ENCODE results near the gene DNAJA3. TPM values are rescaled to one million over a fixed set of nuclear protein-coding genes. Genes with fewer than 3 reads are reported as not detected.
A peak's percentile ranks its signal among the peaks of the same experiment; 100 is the strongest.

DNAJA3 gene
- total RNA-seq, 6 experiments from 2014 or later = 36.4 to 110 (median 49.0) TPM

DNA sequence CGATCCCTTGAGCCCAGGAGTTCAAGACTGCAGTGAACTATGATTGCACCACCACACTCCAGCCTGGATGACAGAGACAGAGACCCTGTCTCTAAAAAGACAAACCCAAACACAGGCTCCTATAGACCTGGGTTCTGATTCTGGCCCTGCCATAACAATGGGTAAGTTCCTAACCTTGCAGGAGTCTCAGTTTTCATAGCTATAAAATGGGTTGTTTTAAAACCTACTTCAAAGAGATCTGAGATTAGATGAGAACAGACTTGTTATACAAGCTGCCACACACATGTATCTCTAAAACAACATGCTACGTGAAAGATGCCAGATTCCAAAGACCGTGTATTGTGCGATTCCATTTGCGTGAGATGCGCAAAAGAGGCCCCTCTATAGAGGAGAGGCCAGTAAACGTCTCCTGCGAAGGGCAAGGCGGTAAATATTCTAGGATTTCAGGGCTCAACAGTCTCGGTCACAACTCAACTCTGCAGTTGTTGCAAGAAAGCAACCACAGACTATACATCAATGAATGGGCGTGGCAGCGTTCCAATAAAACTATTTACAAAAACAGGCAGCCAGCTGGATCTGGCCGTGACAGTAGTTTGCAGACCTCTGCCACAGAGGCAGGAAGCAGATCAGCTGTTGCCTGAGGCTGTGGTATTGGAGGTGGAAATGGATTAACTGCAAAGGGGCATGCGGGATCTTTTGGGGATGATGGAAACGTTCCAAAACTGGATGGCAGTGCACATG is 15.2 kb upstream of the DNAJA3 start:
- Histone ChIP-seq H3K4me1 (no peaks in the 10 kb centered on the region), H3K4me3 (no peak overlapping the region), H3K36me3 (peaks cover 0 to 19% (median 0%) of the 10 kb centered on the region in 4 donors), H3K27ac (no peak overlapping the region), H3K27me3 (no peaks in the 10 kb centered on the region), H3K9me3 (no peaks in the 10 kb centered on the region)
- ATAC-seq (peak; percentile 18 to 31 (median 30)), DNase-seq (no peak)
- WGBS (ENCODE audit: insufficient coverage, low coverage, low lambda C conversion rate, missing lambda C conversion rate) = 65% methylated on average over 15 of the region's 15 CpGs
- intact Hi-C loops (cut with DNase I) = no loop called here
- TF ChIP-seq POLR2A (IDR thresholded peaks at IDR 0.05) = no peak
- TF ChIP-seq, protein P1, sequence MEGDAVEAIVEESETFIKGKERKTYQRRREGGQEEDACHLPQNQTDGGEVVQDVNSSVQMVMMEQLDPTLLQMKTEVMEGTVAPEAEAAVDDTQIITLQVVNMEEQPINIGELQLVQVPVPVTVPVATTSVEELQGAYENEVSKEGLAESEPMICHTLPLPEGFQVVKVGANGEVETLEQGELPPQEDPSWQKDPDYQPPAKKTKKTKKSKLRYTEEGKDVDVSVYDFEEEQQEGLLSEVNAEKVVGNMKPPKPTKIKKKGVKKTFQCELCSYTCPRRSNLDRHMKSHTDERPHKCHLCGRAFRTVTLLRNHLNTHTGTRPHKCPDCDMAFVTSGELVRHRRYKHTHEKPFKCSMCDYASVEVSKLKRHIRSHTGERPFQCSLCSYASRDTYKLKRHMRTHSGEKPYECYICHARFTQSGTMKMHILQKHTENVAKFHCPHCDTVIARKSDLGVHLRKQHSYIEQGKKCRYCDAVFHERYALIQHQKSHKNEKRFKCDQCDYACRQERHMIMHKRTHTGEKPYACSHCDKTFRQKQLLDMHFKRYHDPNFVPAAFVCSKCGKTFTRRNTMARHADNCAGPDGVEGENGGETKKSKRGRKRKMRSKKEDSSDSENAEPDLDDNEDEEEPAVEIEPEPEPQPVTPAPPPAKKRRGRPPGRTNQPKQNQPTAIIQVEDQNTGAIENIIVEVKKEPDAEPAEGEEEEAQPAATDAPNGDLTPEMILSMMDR (IDR thresholded peaks at IDR 0.05) = no peak

GRCh38 chr16:4411684-4412083 is 14.0 kb upstream of the DNAJA3 start:
- DNase-seq = no peak
- intact Hi-C loops (cut with DNase I) = no loop called here
- no peak overlapping the region for H3K27ac ChIP-seq

GRCh38 chr16:4412159-4412558 is 13.5 kb upstream of the DNAJA3 start:
- H3K9me3 ChIP-seq = no peaks in the 10 kb centered on the region
- H3K4me1 ChIP-seq = peaks cover 0 to 4% (median 2%) of the 10 kb centered on the region in 4 donors
- ATAC-seq (no peak), DNase-seq (peak in 1 of 3 donors; percentile 29)
- H3K4me3 ChIP-seq = no peak overlapping the region
- intact Hi-C loops (cut with DNase I) = no loop called here
- WGBS (ENCODE audit: insufficient coverage, low coverage, low lambda C conversion rate, missing lambda C conversion rate) = 60% methylated on average over 1 of the region's 8 CpGs
- H3K27me3 ChIP-seq = no peaks in the 10 kb centered on the region
- H3K36me3 ChIP-seq = peaks cover 0 to 11% (median 0%) of the 10 kb centered on the region in 4 donors
- TF ChIP-seq POLR2A (IDR thresholded peaks at IDR 0.05) = no peak
- TF ChIP-seq, protein P1 (IDR thresholded peaks at IDR 0.05) = no peak
- no peak overlapping the region for H3K27ac ChIP-seq

More at GRCh38 chr16:4411684-4412083, 14.0 kb upstream of the DNAJA3 start:
- WGBS (ENCODE audit: insufficient coverage, low coverage, low lambda C conversion rate, missing lambda C conversion rate) = 80% methylated on average over 1 of the region's 16 CpGs
- no peaks in the 10 kb centered on the region for H3K4me1 ChIP-seq
- TF ChIP-seq POLR2A (IDR thresholded peaks at IDR 0.05) = no peak
- TF ChIP-seq, protein P1 (IDR thresholded peaks at IDR 0.05) = no peak
- no peaks in the 10 kb centered on the region for H3K27me3 ChIP-seq
- ATAC-seq = no peak
- no peak overlapping the region for H3K4me3 ChIP-seq
- H3K9me3 ChIP-seq = no peaks in the 10 kb centered on the region
- H3K36me3 ChIP-seq = peaks cover 0 to 14% (median 0%) of the 10 kb centered on the region in 4 donors

DNA sequence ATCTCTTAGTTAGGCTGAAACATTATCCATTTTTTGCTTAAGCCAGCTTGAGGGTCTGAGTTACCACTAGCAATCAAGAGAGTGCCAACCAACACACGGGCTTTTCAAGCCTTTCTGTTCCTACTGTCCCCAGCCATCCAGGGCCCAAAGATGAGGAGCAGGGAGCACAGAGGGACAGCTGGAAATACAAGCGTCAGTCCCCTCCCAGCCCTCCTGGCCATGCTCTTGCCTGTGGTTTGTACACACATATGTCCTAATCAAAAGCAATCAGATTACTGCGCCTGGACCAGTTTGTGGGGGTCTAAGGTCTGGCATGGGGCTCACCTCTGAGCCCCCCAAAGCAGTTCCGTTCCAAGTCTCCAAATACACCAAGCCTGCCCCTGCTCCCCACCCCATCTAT is 12.8 kb upstream of the DNAJA3 start:
- intact Hi-C loops (cut with DNase I) = no loop called here
- ATAC-seq = no peak
- Histone ChIP-seq H3K9me3 (no peaks in the 10 kb centered on the region), H3K27me3 (no peaks in the 10 kb centered on the region), H3K27ac (no peak overlapping the region), H3K36me3 (peaks cover 0 to 4% (median 0%) of the 10 kb centered on the region in 4 donors), H3K4me1 (peaks cover 0 to 4% (median 2%) of the 10 kb centered on the region in 4 donors), H3K4me3 (no peak overlapping the region)
- WGBS (ENCODE audit: insufficient coverage, low coverage, low lambda C conversion rate, missing lambda C conversion rate) = 94% methylated on average over 2 of the region's 4 CpGs
- no peak for TF ChIP-seq POLR2A (IDR thresholded peaks at IDR 0.05)
- TF ChIP-seq, protein P1 (IDR thresholded peaks at IDR 0.05) = no peak
- DNase-seq = no peak

Data from right lobe of liver (tissue), 6 donors.